Measurements from ENCODE around the gene FRAT2.

DNA sequence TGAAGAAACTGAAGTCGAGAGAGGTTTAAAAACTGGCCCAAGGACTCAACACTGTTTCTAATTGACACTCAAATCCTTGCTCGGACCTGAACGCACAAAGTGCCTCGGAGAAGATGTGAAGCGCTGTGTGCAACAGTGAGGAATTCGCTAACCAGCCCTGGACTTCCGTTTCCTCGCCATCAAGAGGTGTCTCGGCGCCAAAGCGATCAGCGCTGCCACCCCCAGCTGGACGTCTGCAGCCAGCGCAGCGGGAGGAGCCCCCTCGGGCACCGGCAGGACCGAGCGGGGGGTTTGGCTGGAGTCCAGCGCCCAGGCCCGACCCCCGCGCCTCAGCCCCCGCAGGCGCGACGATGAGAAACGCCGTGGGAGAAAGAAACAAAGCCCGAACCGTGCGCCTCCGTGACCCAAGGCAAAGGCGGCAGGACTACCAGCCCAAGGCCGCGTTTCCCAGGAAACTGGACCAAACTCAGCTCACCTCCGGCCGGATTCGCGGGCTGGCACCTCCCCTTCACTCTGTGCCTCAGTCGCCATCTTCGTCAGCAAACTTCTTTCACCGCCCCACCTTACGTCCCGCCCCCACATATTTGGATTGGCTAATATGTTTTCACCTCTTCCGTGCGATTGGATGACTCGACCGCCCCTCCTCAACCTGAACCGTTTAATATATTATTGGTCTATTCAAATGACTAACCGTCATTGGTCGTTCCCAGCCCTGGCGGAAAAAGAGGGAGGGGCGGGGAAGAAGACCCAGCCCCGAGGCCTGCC lies 42.2 kb downstream of the FRAT2 start, which contains the start of gene ARHGAP19:
- TF ChIP-seq, protein P1, sequence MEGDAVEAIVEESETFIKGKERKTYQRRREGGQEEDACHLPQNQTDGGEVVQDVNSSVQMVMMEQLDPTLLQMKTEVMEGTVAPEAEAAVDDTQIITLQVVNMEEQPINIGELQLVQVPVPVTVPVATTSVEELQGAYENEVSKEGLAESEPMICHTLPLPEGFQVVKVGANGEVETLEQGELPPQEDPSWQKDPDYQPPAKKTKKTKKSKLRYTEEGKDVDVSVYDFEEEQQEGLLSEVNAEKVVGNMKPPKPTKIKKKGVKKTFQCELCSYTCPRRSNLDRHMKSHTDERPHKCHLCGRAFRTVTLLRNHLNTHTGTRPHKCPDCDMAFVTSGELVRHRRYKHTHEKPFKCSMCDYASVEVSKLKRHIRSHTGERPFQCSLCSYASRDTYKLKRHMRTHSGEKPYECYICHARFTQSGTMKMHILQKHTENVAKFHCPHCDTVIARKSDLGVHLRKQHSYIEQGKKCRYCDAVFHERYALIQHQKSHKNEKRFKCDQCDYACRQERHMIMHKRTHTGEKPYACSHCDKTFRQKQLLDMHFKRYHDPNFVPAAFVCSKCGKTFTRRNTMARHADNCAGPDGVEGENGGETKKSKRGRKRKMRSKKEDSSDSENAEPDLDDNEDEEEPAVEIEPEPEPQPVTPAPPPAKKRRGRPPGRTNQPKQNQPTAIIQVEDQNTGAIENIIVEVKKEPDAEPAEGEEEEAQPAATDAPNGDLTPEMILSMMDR (IDR thresholded peaks at IDR 0.05), result peak in 1 of 3 experiments; percentile 12
- TF ChIP-seq POLR2A (IDR thresholded peaks at IDR 0.05; ENCODE audit: low read depth), result no peak
- no peak for TF ChIP-seq EP300 (IDR thresholded peaks at IDR 0.05)
- peak; percentile 79 to 81 for TF ChIP-seq POLR2AphosphoS5 (IDR thresholded peaks at IDR 0.05)

Data from esophagus muscularis mucosa (tissue), 4 donors.